Thyroid gland (tissue), 4 donors: ENCODE measurements around the gene CDH4. TPM values are rescaled to one million over a fixed set of nuclear protein-coding genes. Genes with fewer than 3 reads are reported as not detected.

Experiments used
- DNase-seq, 2 donors: peaks; one replicate each; pipeline ENCODE4 v3.0.0-alpha.2; 2019
- H3K27ac ChIP-seq, 3 donors: fragments of 200-600 bp; sonication (generic); 1 replicate in 2 of 3; 2 replicates in 1 of 3; pipeline ENCODE4 v1.5.1; 2016 to 2019; ENCODE audit warnings: mild to moderate bottlenecking in 1 of 3, moderate library complexity in 1 of 3
- H3K27me3 ChIP-seq: fragments of 200-600 bp; sonication (generic); one replicate; pipeline ENCODE4 v1.5.1; 2019
- H3K36me3 ChIP-seq, 2 donors: fragments of 200-600 bp; sonication (generic); one replicate each; pipeline ENCODE4 v1.5.1; 2016 to 2019
- H3K4me1 ChIP-seq, 2 donors: fragments of 200-600 bp; sonication (generic); one replicate each; pipeline ENCODE4 v1.5.1; 2017 to 2019
- H3K4me3 ChIP-seq, 3 donors: fragments of 200-600 bp; sonication (generic); replicated peaks in 1 of 3; 1 replicate in 2 of 3; 2 replicates in 1 of 3; pipeline ENCODE4 v1.5.1; 2016; ENCODE audit warnings: mild to moderate bottlenecking in 1 of 3
- H3K9me3 ChIP-seq: fragments of 200-600 bp; sonication (generic); one replicate; pipeline ENCODE4 v1.5.1; 2017
- CTCF ChIP-seq, 6 experiments: fragments of 200-600 bp in 3 of 6; fragments of 450-650 bp in 3 of 6; sonication (generic) in 3 of 6; IDR thresholded peaks; one replicate each; pipeline ENCODE4 v1.5.1; 2016 to 2019; ENCODE audit warnings: antibody characterized with exemption in 6 of 6, mild to moderate bottlenecking in 2 of 6, inconsistent platforms in 1 of 6, moderate library complexity in 1 of 6
- POLR2A ChIP-seq, 2 donors: fragments of 450-650 bp; IDR thresholded peaks; one replicate each; pipeline ENCODE4 v1.6.1; 2017; ENCODE audit warnings: antibody characterized with exemption in 2 of 2, mild to moderate bottlenecking in 2 of 2, moderate library complexity in 1 of 2
- WGBS, 2 donors: methylation state at CpG; one replicate each; pipeline ENCODE4 v1.1.5; 2017; 5-methylcytosine and 5-hydroxymethylcytosine counted together
- intact Hi-C: fragments of 100-400 bp; cut with DNase I; formaldehyde crosslinking; loops from one replicate; pipeline ENCODE4 v1.15.1; 2023
- total RNA-seq, 4 donors: library from RNA; depleted of rRNA; stranded (reverse); fragments of >200 nt; gene quantifications; one replicate each; pipeline ENCODE4 v1.2.3, GENCODE V29; 2016

CDH4 gene
- total RNA-seq, 4 donors from 2014 or later, result 0.22 to 0.29 (median 0.29) TPM; not detected in 1

GRCh38 chr20:61760731-61761130 is 508.7 kb downstream of the CDH4 start:
- H3K36me3 ChIP-seq, result no peaks in the 10 kb centered on the region
- H3K4me1 ChIP-seq, result no peaks in the 10 kb centered on the region
- H3K27me3 ChIP-seq, result no peaks in the 10 kb centered on the region
- intact Hi-C loops, result no loop called here
- no peak overlapping the region for H3K4me3 ChIP-seq
- 78 to 80% methylated on average over 7 of the region's 7 CpGs for WGBS, 2 donors
- no peaks in the 10 kb centered on the region for H3K9me3 ChIP-seq
- no peak overlapping the region for H3K27ac ChIP-seq
- no peak for TF ChIP-seq POLR2A (IDR thresholded peaks at IDR 0.05)
- TF ChIP-seq CTCF (IDR thresholded peaks at IDR 0.05), result no peak
- DNase-seq, result no peak

GRCh38 chr20:61761453-61762166 is 509.5 kb downstream of the CDH4 start:
- Histone ChIP-seq H3K4me1 (no peaks in the 10 kb centered on the region), H3K27me3 (no peaks in the 10 kb centered on the region), H3K36me3 (no peaks in the 10 kb centered on the region), H3K27ac (no peak overlapping the region), H3K4me3 (no peak overlapping the region), H3K9me3 (no peaks in the 10 kb centered on the region)
- intact Hi-C loops, result no loop called here
- no peak for TF ChIP-seq POLR2A (IDR thresholded peaks at IDR 0.05)
- TF ChIP-seq CTCF (IDR thresholded peaks at IDR 0.05), result no peak
- DNase-seq, result no peak
- WGBS, 2 donors, result 86 to 88% methylated on average over 16 to 25 of the region's 25 CpGs

GRCh38 chr20:61762167-61762710 is 510.2 kb downstream of the CDH4 start:
- TF ChIP-seq CTCF (IDR thresholded peaks at IDR 0.05), result no peak
- TF ChIP-seq POLR2A (IDR thresholded peaks at IDR 0.05), result no peak
- no peaks in the 10 kb centered on the region for H3K4me1 ChIP-seq
- DNase-seq, result no peak
- no peaks in the 10 kb centered on the region for H3K27me3 ChIP-seq
- H3K27ac ChIP-seq, result no peak overlapping the region
- intact Hi-C loops, result no loop called here
- WGBS, 2 donors, result 72 to 74% methylated on average over 7 of the region's 7 CpGs
- H3K4me3 ChIP-seq, result no peak overlapping the region
- no peaks in the 10 kb centered on the region for H3K36me3 ChIP-seq
- no peaks in the 10 kb centered on the region for H3K9me3 ChIP-seq

GRCh38 chr20:61762886-61763739 is 511.1 kb downstream of the CDH4 start:
- intact Hi-C loops, result no loop called here
- TF ChIP-seq POLR2A (IDR thresholded peaks at IDR 0.05) (no peak), CTCF (IDR thresholded peaks at IDR 0.05) (no peak)
- WGBS, 2 donors, result 79 to 86% methylated on average over 11 to 17 of the region's 20 CpGs

More at GRCh38 chr20:61762886-61763739, 511.1 kb downstream of the CDH4 start:
- no peaks in the 10 kb centered on the region for H3K36me3 ChIP-seq
- H3K4me3 ChIP-seq, result no peak overlapping the region
- H3K9me3 ChIP-seq, result no peaks in the 10 kb centered on the region
- no peak overlapping the region for H3K27ac ChIP-seq
- DNase-seq, result no peak
- no peaks in the 10 kb centered on the region for H3K4me1 ChIP-seq
- H3K27me3 ChIP-seq, result no peaks in the 10 kb centered on the region
